ENCODE data around the gene GNGT1.

GRCh38 chr7:93861325-93861949, 44.9 kb upstream of the GNGT1 start:
- no peak for TF ChIP-seq EZH2phosphoT487 (IDR thresholded peaks at IDR 0.05; ENCODE audit: insufficient read depth, low read depth)
- TF ChIP-seq EZH2 (IDR thresholded peaks at IDR 0.05; ENCODE audit: insufficient read depth, poor library complexity, severe bottlenecking), result no peak
